Fibroblast of the aortic adventitia (primary cell): ENCODE measurements around the gene FRMD1. TPM values are rescaled to one million over a fixed set of nuclear protein-coding genes. Genes with fewer than 3 reads are reported as not detected.

ENCODE experiments used
- DNase-seq: peaks from one replicate; pipeline ENCODE4 v3.0.0-alpha.2; 2010; ENCODE audit warnings: low read depth
- H3K4me3 ChIP-seq: 2 replicates; pipeline ENCODE4 v1.5.1; 2011; ENCODE audit warnings: low read depth, mild to moderate bottlenecking, control low read depth, low read length, moderate library complexity
- CTCF ChIP-seq: IDR thresholded peaks from 2 replicates; pipeline ENCODE4 v1.5.1; 2011; ENCODE audit warnings: mild to moderate bottlenecking, low read length, control low read depth, inconsistent platforms; ENCODE audit not compliant: insufficient read depth
- total RNA-seq: library from RNA; depleted of rRNA; stranded (reverse); fragments of >200 nt; gene quantifications from 2 replicates; pipeline ENCODE4 v1.2.3, GENCODE V29; 2012; ENCODE audit warnings: low replicate concordance

The FRMD1 gene
- total RNA-seq, 1 donor = not detected

GRCh38 chr6:168017629-168018028 is 61.4 kb downstream of the FRMD1 start:
- H3K4me3 ChIP-seq = no peak overlapping the region
- TF ChIP-seq CTCF = no peak
- no peak for DNase-seq

GRCh38 chr6:168016721-168017525 is 62.1 kb downstream of the FRMD1 start:
- TF ChIP-seq CTCF = no peak
- DNase-seq = no peak
- H3K4me3 ChIP-seq = no peak overlapping the region

GRCh38 chr6:168016176-168016620 is 62.8 kb downstream of the FRMD1 start:
- no peak for TF ChIP-seq CTCF
- H3K4me3 ChIP-seq = no peak overlapping the region
- DNase-seq = no peak

- TF ChIP-seq CTCF = no peak
- DNase-seq = no peak
- H3K4me3 ChIP-seq = no peak overlapping the region
Measured at GRCh38 chr6:168015482-168016175, 63.4 kb downstream of the FRMD1 start.

- no peak overlapping the region for H3K4me3 ChIP-seq
- TF ChIP-seq CTCF = no peak
- no peak for DNase-seq
Measured at GRCh38 chr6:168015009-168015408, 64.0 kb downstream of the FRMD1 start.

- no peak for DNase-seq
- no peak for TF ChIP-seq CTCF
- H3K4me3 ChIP-seq = no peak overlapping the region
Measured at GRCh38 chr6:168014428-168014827, 64.6 kb downstream of the FRMD1 start.
